ENCODE measurements around the gene JAG2. TPM values are rescaled to one million over a fixed set of nuclear protein-coding genes. Genes with fewer than 3 reads are reported as not detected.

Gene JAG2
- 1 to 10 TPM in 1 of 2 donors, under 1 TPM in 1; 0.67 to 1.0 TPM for total RNA-seq

GRCh38 chr14:105168496-105168978, at the start of gene JAG2:
JAG2 (minus strand) TSS chr14:105168776; CDS start chr14:105168420, 356 bp downstream.

GRCh38 chr14:105180592-105181548, 12.3 kb upstream of the JAG2 start, which contains the start of gene NUDT14:
NUDT14 (minus strand) TSS chr14:105181312; CDS start chr14:105181209, 103 bp downstream.

Small RNA genes within 50 kb of the gene (small RNA-seq; reads per million reads assigned to genes)
- gene AL512356.2 (0 reads per million in 2 donors), gene MIR6765 (0 reads per million in 2 donors)

Other genes with a start within 250 kb of the JAG2 start
- under 1 TPM in 1 of 2 donors, not detected in 1; 0.33 TPM for gene PLD4, start 243.9 kb downstream of the JAG2 start, total RNA-seq
- gene AHNAK2, start 190.4 kb downstream of the JAG2 start, total RNA-seq = 1 to 10 TPM; 3.7 to 4.5 TPM
- gene CLBA1, start 183.0 kb downstream of the JAG2 start, total RNA-seq = 1 to 10 TPM; 9.3 to 10.0 TPM
- 10 to 100 TPM; 12.7 to 44.6 TPM for gene CDCA4, start 147.7 kb downstream of the JAG2 start, total RNA-seq
- gene GPR132, start 103.3 kb downstream of the JAG2 start, total RNA-seq = not detected
- gene NUDT14, start 12.5 kb upstream of the JAG2 start, total RNA-seq = 10 to 100 TPM; 13.7 to 34.8 TPM
- 10 to 100 TPM; 34.4 to 41.3 TPM for gene BTBD6, start 79.8 kb upstream of the JAG2 start, total RNA-seq
- 10 to 100 TPM; 26.6 to 34.8 TPM for gene BRF1, start 132.2 kb upstream of the JAG2 start, total RNA-seq
- 10 to 100 TPM; 30.3 to 45.4 TPM for gene PACS2, start 146.0 kb upstream of the JAG2 start, total RNA-seq
- gene TEX22, start 229.8 kb upstream of the JAG2 start, total RNA-seq = under 1 TPM in 1 of 2 donors, not detected in 1; 0.34 TPM